Parathyroid adenoma (tissue), 2 donors: Measurements from ENCODE around the gene PIH1D1.

Experiments
- H2AFZ ChIP-seq: fragments of 300-600 bp; sonication (generic); one replicate; pipeline ENCODE4 v1.7.0; 2017; ENCODE audit warnings: antibody characterized with exemption, mild to moderate bottlenecking
- H3K27ac ChIP-seq: fragments of 300-600 bp; sonication (generic); one replicate; pipeline ENCODE4 v1.7.0; 2017
- H3K27me3 ChIP-seq: fragments of 300-600 bp; sonication (generic); one replicate; pipeline ENCODE4 v1.7.0; 2017; ENCODE audit warnings: low read length; ENCODE audit not compliant: control insufficient read depth, insufficient read depth
- H3K36me3 ChIP-seq: fragments of 300-600 bp; sonication (generic); one replicate; pipeline ENCODE4 v1.7.0; 2017; ENCODE audit warnings: low read length; ENCODE audit not compliant: control insufficient read depth, insufficient read depth
- H3K4me1 ChIP-seq: fragments of 300-600 bp; sonication (generic); one replicate; pipeline ENCODE4 v1.7.0; 2017; ENCODE audit warnings: control low read depth
- H3K4me2 ChIP-seq: fragments of 300-600 bp; sonication (generic); one replicate; pipeline ENCODE4 v1.7.0; 2017; ENCODE audit warnings: low read length
- H3K4me3 ChIP-seq: fragments of 300-600 bp; sonication (generic); one replicate; pipeline ENCODE4 v1.7.0; 2017; ENCODE audit warnings: low read depth, low read length
- H3K79me2 ChIP-seq: fragments of 300-600 bp; sonication (generic); one replicate; pipeline ENCODE4 v1.7.0; 2017; ENCODE audit warnings: control low read depth
- H3K9ac ChIP-seq: fragments of 300-600 bp; sonication (generic); one replicate; pipeline ENCODE4 v1.7.0; 2017; ENCODE audit warnings: mild to moderate bottlenecking
- H3K9me3 ChIP-seq: fragments of 300-600 bp; sonication (generic); one replicate; pipeline ENCODE4 v1.7.0; 2017; ENCODE audit warnings: low read length; ENCODE audit not compliant: control insufficient read depth
- TF ChIP-seq, protein P1 (sequence below): fragments of 300-600 bp; sonication (generic); IDR thresholded peaks from one replicate; pipeline ENCODE4 v1.7.0; 2017; ENCODE audit warnings: antibody characterized with exemption, mild to moderate bottlenecking
- donor health status: primary hyperparathyroidism.

The PIH1D1 gene

DNA sequence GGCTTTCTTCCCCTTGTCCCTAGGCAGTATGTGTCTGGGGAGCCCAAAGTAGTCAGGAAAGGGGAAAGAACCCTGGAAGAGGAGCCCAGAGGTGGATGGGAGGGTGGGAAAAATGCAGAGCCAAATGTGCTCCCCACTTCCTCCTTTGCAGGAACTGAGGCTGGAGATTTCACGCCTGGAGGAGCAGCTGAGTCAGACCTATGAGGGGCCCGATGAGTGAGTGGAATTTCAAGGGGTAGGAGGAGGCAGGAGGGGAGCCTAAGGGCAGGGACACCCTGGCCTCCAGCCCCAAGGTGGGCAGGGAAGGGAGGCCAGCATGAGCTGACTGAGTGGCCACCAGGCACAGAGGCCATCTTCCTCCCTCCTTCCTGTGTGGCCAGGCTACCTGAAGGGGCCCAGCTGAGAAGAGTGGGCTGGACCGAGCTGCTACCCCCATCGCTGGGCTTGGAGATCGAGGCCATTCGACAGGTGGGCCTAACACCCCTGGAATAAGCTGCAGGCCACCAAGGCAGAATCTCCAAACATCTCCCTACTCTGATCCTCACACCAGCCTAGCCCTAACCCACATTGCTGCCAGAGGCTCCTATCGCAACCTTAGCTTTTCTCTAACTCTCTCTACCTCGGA is 42.7 kb downstream of the PIH1D1 start:
- Histone ChIP-seq H2AFZ (no peak overlapping the region), H3K4me2 (no peak overlapping the region), H3K9me3 (no peaks in the 10 kb centered on the region), H3K9ac (no peak overlapping the region), H3K4me3 (no peak overlapping the region), H3K27me3 (no peaks in the 10 kb centered on the region), H3K27ac (no peak overlapping the region), H3K79me2 (no peaks in the 10 kb centered on the region), H3K4me1 (peaks cover 2% of the 10 kb centered on the region), H3K36me3 (no peaks in the 10 kb centered on the region)
- TF ChIP-seq, protein P1, sequence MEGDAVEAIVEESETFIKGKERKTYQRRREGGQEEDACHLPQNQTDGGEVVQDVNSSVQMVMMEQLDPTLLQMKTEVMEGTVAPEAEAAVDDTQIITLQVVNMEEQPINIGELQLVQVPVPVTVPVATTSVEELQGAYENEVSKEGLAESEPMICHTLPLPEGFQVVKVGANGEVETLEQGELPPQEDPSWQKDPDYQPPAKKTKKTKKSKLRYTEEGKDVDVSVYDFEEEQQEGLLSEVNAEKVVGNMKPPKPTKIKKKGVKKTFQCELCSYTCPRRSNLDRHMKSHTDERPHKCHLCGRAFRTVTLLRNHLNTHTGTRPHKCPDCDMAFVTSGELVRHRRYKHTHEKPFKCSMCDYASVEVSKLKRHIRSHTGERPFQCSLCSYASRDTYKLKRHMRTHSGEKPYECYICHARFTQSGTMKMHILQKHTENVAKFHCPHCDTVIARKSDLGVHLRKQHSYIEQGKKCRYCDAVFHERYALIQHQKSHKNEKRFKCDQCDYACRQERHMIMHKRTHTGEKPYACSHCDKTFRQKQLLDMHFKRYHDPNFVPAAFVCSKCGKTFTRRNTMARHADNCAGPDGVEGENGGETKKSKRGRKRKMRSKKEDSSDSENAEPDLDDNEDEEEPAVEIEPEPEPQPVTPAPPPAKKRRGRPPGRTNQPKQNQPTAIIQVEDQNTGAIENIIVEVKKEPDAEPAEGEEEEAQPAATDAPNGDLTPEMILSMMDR, result no peak

DNA sequence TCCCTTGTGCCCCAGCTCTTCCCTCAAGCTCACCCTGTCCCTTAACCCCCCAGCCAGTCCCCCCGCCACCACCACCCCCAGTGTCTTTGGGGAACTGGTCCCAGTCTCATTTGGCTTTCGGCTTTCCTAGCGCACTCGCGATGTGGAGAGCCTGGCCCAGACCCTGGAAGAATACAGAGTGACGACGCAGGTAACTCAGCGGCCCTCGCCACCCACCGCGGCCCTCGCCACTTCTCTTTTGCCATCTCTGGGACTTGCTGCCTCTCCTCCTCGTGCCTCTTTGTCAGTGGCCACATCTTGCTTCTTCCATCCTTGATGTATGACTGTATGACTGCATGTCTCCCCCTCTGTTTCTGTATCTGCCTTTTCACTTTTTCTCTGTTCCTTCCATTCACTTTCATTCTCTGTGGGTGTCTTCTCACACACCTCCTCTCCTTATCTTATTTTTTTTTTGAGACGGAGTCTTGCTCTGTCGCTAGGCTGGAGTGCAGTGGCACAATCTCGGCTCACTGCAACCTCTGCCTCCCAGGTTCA is 44.1 kb downstream of the PIH1D1 start:
- H3K4me3 ChIP-seq, result no peak overlapping the region
- no peaks in the 10 kb centered on the region for H3K27me3 ChIP-seq
- H3K27ac ChIP-seq, result no peak overlapping the region
- H3K4me2 ChIP-seq, result no peak overlapping the region
- no peaks in the 10 kb centered on the region for H3K36me3 ChIP-seq
- H3K79me2 ChIP-seq, result no peaks in the 10 kb centered on the region
- TF ChIP-seq, protein P1, result no peak
- H3K9me3 ChIP-seq, result no peaks in the 10 kb centered on the region
- peaks cover 10% of the 10 kb centered on the region for H3K4me1 ChIP-seq
- H2AFZ ChIP-seq, result no peak overlapping the region
- H3K9ac ChIP-seq, result no peak overlapping the region

DNA sequence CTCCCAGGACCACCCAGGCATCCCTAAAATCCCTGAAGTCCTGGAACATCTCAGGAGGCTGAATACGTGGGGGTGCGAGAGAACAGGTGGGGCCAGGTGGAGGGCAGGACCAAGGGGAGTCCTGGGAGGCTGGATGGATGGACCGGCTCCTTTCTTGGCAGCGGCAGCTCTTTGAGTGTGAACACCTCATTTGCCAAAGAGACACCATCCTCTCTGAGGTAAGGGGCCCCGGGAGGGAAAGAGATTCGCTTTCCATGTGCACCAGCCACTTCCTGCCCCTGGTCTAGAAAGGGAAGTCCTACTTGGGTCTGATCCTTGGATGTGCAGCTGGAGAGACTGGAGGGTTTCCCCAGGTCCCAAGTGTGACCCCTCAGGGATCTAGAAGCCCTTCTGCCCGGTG is 44.5 kb downstream of the PIH1D1 start:
- Histone ChIP-seq H3K4me3 (no peak overlapping the region), H3K27ac (no peak overlapping the region), H2AFZ (no peak overlapping the region), H3K4me1 (peaks cover 10% of the 10 kb centered on the region), H3K79me2 (no peaks in the 10 kb centered on the region), H3K27me3 (no peaks in the 10 kb centered on the region), H3K36me3 (no peaks in the 10 kb centered on the region), H3K4me2 (no peak overlapping the region), H3K9me3 (no peaks in the 10 kb centered on the region), H3K9ac (no peak overlapping the region)
- TF ChIP-seq, protein P1, result no peak

DNA sequence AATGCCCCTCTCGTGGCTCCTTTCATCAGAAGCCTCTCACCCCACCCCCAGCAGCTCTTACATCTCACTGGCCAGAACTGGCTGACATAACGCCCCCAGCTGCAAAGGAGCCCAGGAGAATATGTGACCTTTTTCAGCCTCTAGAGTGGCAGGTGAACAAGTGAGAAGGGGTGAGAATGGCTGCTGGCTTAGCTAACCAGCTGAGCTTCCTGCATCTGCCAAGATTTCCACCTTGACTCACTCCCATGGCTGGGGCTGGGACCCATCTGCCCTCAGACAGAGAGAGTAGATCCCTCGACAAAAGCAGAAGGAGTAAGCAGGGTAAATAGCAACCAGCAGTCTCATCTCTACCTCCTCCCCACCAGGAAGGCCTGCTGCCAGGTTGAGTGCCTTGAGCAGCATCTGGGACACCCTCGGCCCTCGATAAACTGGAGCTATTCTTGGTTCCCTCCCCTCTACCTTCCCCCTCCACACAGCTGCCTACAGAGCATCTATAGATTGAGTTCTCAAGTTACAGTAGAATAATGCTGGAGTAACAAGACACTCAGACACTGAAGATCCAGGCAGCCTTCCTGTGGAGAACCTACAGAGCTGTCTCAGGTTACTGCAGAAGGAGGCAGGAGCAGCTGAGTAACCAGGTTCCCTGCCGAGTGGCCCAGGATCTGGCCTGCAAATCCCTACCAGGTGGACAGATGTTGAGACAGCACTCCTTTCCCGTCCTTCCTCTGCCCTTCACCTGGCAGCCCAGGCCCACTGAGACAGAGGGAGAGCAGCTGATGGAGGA is 48.0 kb downstream of the PIH1D1 start:
- peak overlapping the region; percentile 48 for H3K27ac ChIP-seq
- H3K4me2 ChIP-seq, result no peak overlapping the region
- no peak overlapping the region for H3K9ac ChIP-seq
- H3K36me3 ChIP-seq, result no peaks in the 10 kb centered on the region
- H3K4me1 ChIP-seq, result peaks cover 16% of the 10 kb centered on the region
- H3K9me3 ChIP-seq, result no peaks in the 10 kb centered on the region
- no peaks in the 10 kb centered on the region for H3K79me2 ChIP-seq
- TF ChIP-seq, protein P1, result no peak
- peak overlapping the region; percentile 92 for H2AFZ ChIP-seq
- H3K4me3 ChIP-seq, result no peak overlapping the region
- no peaks in the 10 kb centered on the region for H3K27me3 ChIP-seq
